GM18511 (cell line): Measurements from ENCODE around the gene LDHAL6B.

ENCODE experiments used
- ATAC-seq: cut with Tn5 transposase; IDR thresholded peaks from one replicate; pipeline ENCODE4 v1.9.1; 2021; ENCODE audit warnings: mild to moderate bottlenecking, moderate library complexity; ENCODE audit not compliant: unreplicated experiment

The LDHAL6B gene

GRCh38 chr15:59176653-59177316 is 29.9 kb upstream of the LDHAL6B start:
- ATAC-seq, result no peak

- ATAC-seq, result no peak
These were observed 29.4 kb upstream of the LDHAL6B start for GRCh38 chr15:59177317-59177660.

- no peak for ATAC-seq
These were observed 28.4 kb upstream of the LDHAL6B start for GRCh38 chr15:59178151-59178695.

- no peak for ATAC-seq
These were observed 26.9 kb upstream of the LDHAL6B start for GRCh38 chr15:59179717-59180116.

- no peak for ATAC-seq
These were observed 25.6 kb upstream of the LDHAL6B start for GRCh38 chr15:59180945-59181600.

GRCh38 chr15:59185725-59186124 is 20.9 kb upstream of the LDHAL6B start:
- ATAC-seq, result no peak

- no peak for ATAC-seq
These were observed 20.1 kb upstream of the LDHAL6B start for GRCh38 chr15:59186501-59186900.

- ATAC-seq, result no peak
These were observed 17.4 kb upstream of the LDHAL6B start for GRCh38 chr15:59189241-59189640.

GRCh38 chr15:59190291-59190690 is 16.4 kb upstream of the LDHAL6B start:
- no peak for ATAC-seq

- ATAC-seq, result no peak
These were observed 14.8 kb upstream of the LDHAL6B start for GRCh38 chr15:59191855-59192237.

GRCh38 chr15:59194639-59195325 is 11.9 kb upstream of the LDHAL6B start:
- no peak for ATAC-seq

- ATAC-seq, result no peak
These were observed 10.2 kb upstream of the LDHAL6B start for GRCh38 chr15:59196416-59196815.

GRCh38 chr15:59197454-59197853 is 9.2 kb upstream of the LDHAL6B start:
- ATAC-seq, result no peak

GRCh38 chr15:59199626-59200465 is 6.8 kb upstream of the LDHAL6B start:
- no peak for ATAC-seq

GRCh38 chr15:59200560-59200959 is 6.1 kb upstream of the LDHAL6B start:
- ATAC-seq, result no peak

- no peak for ATAC-seq
These were observed 3.6 kb upstream of the LDHAL6B start for GRCh38 chr15:59203008-59203407.

GRCh38 chr15:59203657-59204056 is 3.0 kb upstream of the LDHAL6B start:
- ATAC-seq, result no peak

- no peak for ATAC-seq
These were observed 612 bp upstream of the LDHAL6B start for GRCh38 chr15:59205839-59206622.

GRCh38 chr15:59208613-59209249 is 2.1 kb downstream of the LDHAL6B start:
- no peak for ATAC-seq

GRCh38 chr15:59210186-59210585 is 3.5 kb downstream of the LDHAL6B start:
- no peak for ATAC-seq
